ENCODE measurements around the gene MPC2. TPM values are rescaled to one million over a fixed set of nuclear protein-coding genes. Genes with fewer than 3 reads are reported as not detected.

MPC2 gene
- total RNA-seq, 1 experiment from 2014 or later, result 42.8 TPM

DNA sequence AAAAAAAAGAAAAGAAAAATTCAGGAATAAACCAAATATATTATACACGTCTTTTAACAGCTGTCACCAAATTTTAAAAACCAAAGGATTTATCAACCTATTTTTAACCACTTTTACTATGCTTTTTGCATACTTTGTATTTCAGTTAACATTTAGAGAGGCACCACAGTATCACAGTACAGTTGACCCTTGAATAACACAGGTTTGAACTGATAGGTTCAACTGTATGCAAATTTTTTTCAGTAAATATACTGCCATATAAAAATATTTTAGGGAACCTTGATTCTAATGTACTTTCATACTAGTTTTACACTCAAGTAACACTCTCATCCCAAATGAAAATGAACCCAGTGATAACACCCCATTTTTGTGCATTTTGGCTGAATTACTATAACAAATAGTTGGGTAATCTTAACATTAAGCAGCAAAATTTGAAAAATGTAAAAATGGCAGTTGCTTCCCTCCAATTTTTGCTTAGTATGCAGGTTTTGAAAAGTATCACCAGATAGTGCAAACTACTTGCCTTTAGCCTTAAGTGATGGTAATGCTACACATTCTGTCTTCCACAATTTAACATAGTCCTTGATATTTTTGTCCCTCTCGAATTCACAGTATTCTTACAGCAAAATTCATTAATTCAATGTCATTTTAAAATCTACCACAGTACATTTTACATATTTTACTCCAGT is 12.2 kb downstream of the MPC2 start (continued):
- no peak for TF ChIP-seq ATF6 (CRISPR knock-in tag; IDR thresholded peaks at IDR 0.05)
- no peak for TF ChIP-seq GRHL2 (CRISPR knock-in tag; IDR thresholded peaks at IDR 0.05; ENCODE audit: insufficient replicate concordance, severe bottlenecking)
- TF ChIP-seq ZBTB21 (CRISPR knock-in tag; IDR thresholded peaks at IDR 0.05; ENCODE audit: borderline replicate concordance), result no peak

DNA sequence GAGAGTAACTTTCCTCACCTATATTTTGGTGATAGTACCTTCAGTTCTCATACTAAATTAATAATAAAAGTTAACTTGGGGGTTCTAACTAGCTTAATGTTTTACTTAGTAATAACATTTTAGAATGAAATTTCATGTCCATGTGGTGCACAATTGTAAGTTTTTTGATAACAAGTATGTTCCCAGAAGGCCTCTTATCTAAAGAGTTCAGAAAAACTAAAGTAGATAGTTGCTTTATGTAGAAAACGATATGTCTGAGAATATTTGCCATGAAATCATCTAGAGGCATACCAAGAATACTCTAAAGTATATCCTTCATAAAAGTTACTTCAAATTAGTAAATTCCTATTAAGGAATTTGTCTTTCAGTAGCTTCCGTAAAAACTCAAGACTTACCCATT is 12.8 kb downstream of the MPC2 start:
- Mint-ChIP-seq H3K27ac (no peak overlapping the region), H3K27me3 (ENCODE audit: low read depth) (no peaks in the 10 kb centered on the region), H3K36me3 (no peaks in the 10 kb centered on the region), H3K9me3 (no peaks in the 10 kb centered on the region), H3K4me1 (peaks cover 30% of the 10 kb centered on the region), H3K4me3 (no peak overlapping the region)
- no peak for DNase-seq (ENCODE audit: low spot score)
- ChIA-PET CTCF (no interaction called here), POLR2A (interaction anchor here (0.7 kb wide), 1 partner anchor 31 kb away, joined by 4 read pairs; no protein-coding TSS in a partner anchor)
- TF ChIP-seq, protein P1, sequence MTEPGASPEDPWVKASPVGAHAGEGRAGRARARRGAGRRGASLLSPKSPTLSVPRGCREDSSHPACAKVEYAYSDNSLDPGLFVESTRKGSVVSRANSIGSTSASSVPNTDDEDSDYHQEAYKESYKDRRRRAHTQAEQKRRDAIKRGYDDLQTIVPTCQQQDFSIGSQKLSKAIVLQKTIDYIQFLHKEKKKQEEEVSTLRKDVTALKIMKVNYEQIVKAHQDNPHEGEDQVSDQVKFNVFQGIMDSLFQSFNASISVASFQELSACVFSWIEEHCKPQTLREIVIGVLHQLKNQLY (CRISPR knock-in tag; IDR thresholded peaks at IDR 0.05), result no peak
- TF ChIP-seq ZSCAN18 (CRISPR knock-in tag; IDR thresholded peaks at IDR 0.05) (no peak), ATF1 (CRISPR knock-in tag; IDR thresholded peaks at IDR 0.05) (no peak), ETV6 (CRISPR knock-in tag; IDR thresholded peaks at IDR 0.05) (no peak), IRF2 (CRISPR knock-in tag; IDR thresholded peaks at IDR 0.05; ENCODE audit: borderline replicate concordance, low read depth) (no peak), HMGXB4 (CRISPR knock-in tag; IDR thresholded peaks at IDR 0.05) (no peak), MYBL2 (CRISPR knock-in tag; IDR thresholded peaks at IDR 0.05) (no peak), FOXP1 (CRISPR knock-in tag; IDR thresholded peaks at IDR 0.05; ENCODE audit: borderline replicate concordance) (no peak), ESRRA (CRISPR knock-in tag; IDR thresholded peaks at IDR 0.05; ENCODE audit: borderline replicate concordance) (no peak)
- TF ChIP-seq, protein P2, sequence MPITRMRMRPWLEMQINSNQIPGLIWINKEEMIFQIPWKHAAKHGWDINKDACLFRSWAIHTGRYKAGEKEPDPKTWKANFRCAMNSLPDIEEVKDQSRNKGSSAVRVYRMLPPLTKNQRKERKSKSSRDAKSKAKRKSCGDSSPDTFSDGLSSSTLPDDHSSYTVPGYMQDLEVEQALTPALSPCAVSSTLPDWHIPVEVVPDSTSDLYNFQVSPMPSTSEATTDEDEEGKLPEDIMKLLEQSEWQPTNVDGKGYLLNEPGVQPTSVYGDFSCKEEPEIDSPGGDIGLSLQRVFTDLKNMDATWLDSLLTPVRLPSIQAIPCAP (CRISPR knock-in tag; IDR thresholded peaks at IDR 0.05), result no peak
- ATAC-seq, result no peak

DNA sequence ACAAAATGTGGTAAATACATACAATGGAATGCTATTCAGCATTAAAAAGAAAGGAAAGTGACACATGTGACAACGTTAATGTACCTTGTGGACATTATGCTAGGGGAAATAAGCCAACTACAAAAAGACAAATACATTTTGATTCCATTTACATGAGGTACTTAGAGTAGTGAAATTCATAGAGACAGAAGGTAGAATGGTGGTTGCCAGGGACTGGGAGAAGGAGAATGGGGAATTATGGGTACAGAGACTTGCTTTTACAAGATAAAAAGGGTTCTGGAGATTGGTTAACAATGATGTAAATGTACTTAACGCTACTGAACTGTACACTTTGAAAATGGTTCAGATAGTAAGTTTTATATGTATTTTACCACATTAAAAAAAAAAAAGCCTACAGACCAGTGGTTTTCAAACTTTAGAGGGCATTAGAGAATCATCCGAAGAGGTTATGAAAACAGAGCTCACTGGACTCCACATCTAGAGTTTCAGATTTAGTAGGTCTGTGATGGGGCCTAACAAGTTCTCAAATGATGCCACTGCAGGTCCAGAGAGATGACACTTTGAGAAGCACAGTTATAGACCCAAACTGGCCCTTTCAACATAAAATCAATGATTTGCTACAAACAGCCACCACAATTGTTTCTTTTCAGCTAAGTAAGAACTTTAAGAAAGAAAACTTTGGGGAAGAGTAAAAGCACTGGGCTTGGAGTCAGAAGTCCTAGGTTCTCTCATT is 13.4 kb downstream of the MPC2 start:
- CTCF ChIA-PET, result no interaction called here
- Mint-ChIP-seq H3K9me3 (no peaks in the 10 kb centered on the region), H3K27ac (no peak overlapping the region)
- TF ChIP-seq CBFB (CRISPR knock-in tag; IDR thresholded peaks at IDR 0.05; ENCODE audit: low read depth), result no peak
- TF ChIP-seq, protein P3, sequence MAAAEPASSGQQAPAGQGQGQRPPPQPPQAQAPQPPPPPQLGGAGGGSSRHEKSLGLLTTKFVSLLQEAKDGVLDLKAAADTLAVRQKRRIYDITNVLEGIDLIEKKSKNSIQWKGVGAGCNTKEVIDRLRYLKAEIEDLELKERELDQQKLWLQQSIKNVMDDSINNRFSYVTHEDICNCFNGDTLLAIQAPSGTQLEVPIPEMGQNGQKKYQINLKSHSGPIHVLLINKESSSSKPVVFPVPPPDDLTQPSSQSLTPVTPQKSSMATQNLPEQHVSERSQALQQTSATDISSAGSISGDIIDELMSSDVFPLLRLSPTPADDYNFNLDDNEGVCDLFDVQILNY (CRISPR knock-in tag; IDR thresholded peaks at IDR 0.05), result no peak
- no peak for TF ChIP-seq ZNF263 (CRISPR knock-in tag; IDR thresholded peaks at IDR 0.05; ENCODE audit: low read depth)
- TF ChIP-seq E2F1 (CRISPR knock-in tag; IDR thresholded peaks at IDR 0.05), result no peak
- TF ChIP-seq RORB (CRISPR knock-in tag; IDR thresholded peaks at IDR 0.05), result no peak
- TF ChIP-seq NFE2L1 (CRISPR knock-in tag; IDR thresholded peaks at IDR 0.05), result no peak
- TF ChIP-seq ELF4 (CRISPR knock-in tag; IDR thresholded peaks at IDR 0.05; ENCODE audit: low read depth), result no peak
- TF ChIP-seq CTCF (IDR thresholded peaks at IDR 0.05), result no peak

More for the DNA sequence above, 13.4 kb downstream of the MPC2 start:
- H3K4me1 Mint-ChIP-seq, result peaks cover 28% of the 10 kb centered on the region
- no peak overlapping the region for H3K4me3 Mint-ChIP-seq
- ATAC-seq (no peak), DNase-seq (ENCODE audit: low spot score) (no peak)
- H3K36me3 Mint-ChIP-seq, result no peaks in the 10 kb centered on the region
- H3K27me3 Mint-ChIP-seq (ENCODE audit: low read depth), result no peaks in the 10 kb centered on the region
- POLR2A ChIA-PET, result interaction anchor here (0.7 kb wide), 1 partner anchor 31 kb away, joined by 4 read pairs; no protein-coding TSS in a partner anchor

Measured in WTC11 (cell line).